AG10803 (cell line): ENCODE measurements around the gene MRPL24.

Source experiments
- DNase-seq: peaks from one replicate; pipeline ENCODE4 v3.0.0; 2010; ENCODE audit warnings: low read depth
- H3K4me3 ChIP-seq: 2 replicates; pipeline ENCODE4 v1.5.1; 2011; ENCODE audit warnings: mild to moderate bottlenecking, low read length, control low read depth
- CTCF ChIP-seq: conservative IDR thresholded peaks from 2 replicates; pipeline ENCODE4 v1.5.1; 2011; ENCODE audit warnings: mild to moderate bottlenecking, low read length, control low read depth, inconsistent platforms

MRPL24 gene

DNA sequence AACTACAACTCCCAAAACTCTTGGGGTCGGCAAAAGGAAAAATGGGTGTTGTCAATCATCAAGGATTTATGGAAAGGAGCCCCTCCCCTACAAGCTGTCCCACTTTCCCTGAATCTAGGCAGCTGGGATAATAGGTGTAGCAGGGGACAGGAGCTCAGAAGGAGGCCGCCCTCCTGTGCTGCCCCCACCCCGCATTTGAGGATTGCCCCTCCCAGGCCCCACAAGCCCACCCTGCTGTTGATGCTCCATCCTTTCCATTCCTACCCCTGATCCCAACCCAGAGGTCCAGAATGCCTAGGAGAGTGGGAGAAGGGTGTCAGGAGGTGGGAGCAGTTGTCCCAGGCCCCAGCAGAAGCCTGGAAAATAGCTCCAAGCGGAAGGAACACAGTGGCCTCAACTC lies 1.9 kb upstream of the MRPL24 start:
- no peak for DNase-seq
- no peak overlapping the region for H3K4me3 ChIP-seq
- TF ChIP-seq CTCF = no peak

GRCh38 chr1:156742017-156742416 lies 1.1 kb upstream of the MRPL24 start:
- DNase-seq = no peak
- TF ChIP-seq CTCF = no peak
- H3K4me3 ChIP-seq = no peak overlapping the region

- TF ChIP-seq CTCF = no peak
- no peak for DNase-seq
- H3K4me3 ChIP-seq = peak overlapping the region; percentile 30
Observed at GRCh38 chr1:156741481-156741983, 644 bp upstream of the MRPL24 start.

DNA sequence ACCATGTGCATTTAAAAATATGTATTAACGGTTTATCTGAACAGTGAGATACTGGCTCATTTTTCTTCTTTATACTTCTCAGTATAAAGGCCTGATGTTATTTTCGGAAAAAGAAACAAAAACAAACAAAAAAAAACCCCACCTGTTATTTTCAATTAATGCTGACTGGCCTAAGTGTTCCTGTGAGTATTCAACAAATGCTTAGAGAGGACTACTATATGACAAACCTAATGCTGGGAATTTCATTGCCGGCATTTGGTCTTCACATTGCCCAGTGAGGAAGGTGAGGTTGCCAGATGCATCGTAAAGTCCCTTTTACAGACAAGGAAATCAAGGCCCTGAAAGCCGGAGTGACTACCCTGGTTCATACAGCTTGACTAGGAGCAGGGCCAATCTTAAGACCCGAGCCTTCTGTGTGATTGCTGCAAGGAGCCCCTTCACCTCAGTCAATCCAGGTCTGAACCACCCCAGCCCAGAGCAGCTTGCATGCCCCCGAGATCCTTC lies 599 bp downstream of the MRPL24 start:
- no peak for TF ChIP-seq CTCF
- H3K4me3 ChIP-seq = peak overlapping the region; percentile 91
- peak; percentile 13 for DNase-seq

GRCh38 chr1:156738916-156739315 lies 2.0 kb downstream of the MRPL24 start:
- no peak for DNase-seq
- TF ChIP-seq CTCF = no peak
- H3K4me3 ChIP-seq = no peak overlapping the region

- TF ChIP-seq CTCF = no peak
- DNase-seq = no peak
- no peak overlapping the region for H3K4me3 ChIP-seq
Observed at GRCh38 chr1:156738407-156738806, 2.5 kb downstream of the MRPL24 start.

DNA sequence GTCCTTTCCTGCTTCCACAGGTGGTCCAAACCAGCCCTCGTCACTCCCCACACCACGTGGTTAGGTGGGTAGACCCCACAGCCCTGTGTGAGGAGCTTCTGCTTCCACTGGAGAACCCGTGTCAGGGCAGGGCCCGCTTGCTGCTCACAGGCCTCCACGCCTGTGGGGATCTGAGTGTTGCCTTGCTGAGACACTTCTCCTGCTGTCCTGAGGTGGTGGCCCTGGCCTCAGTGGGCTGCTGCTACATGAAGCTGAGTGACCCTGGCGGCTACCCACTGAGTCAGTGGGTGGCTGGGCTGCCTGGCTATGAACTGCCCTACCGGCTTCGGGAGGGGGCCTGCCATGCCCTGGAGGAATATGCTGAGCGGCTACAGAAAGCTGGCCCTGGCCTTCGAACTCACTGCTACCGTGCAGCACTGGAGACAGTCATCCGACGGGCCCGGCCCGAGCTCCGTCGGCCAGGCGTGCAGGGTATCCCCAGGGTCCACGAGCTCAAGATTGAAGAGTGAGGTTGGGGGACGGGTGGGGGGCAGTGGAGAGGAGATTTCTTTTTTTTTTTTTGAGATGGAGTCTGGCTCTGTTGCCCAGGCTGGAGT lies 6.8 kb downstream of the MRPL24 start:
- no peak for TF ChIP-seq CTCF
- H3K4me3 ChIP-seq = no peak overlapping the region
- no peak for DNase-seq
